Nephron progenitor cell (in vitro differentiated cells): ENCODE measurements around the gene TMSB15C.
"Not testable (repeated sequence)": the region's sequence is repeated elsewhere in the genome, so short reads cannot be mapped to it uniquely, and the experiment has no call there.

Experiments
- DNase-seq: peaks from one replicate; pipeline ENCODE4 v3.0.0; 2021
- H3K27ac Mint-ChIP-seq: 2 replicates; pipeline ENCODE4 v1.8.0; 2021; ENCODE audit warnings: mild to moderate bottlenecking, moderate library complexity, mixed read lengths
- H3K27me3 Mint-ChIP-seq: 2 replicates; pipeline ENCODE4 v1.8.0; 2021; ENCODE audit warnings: mild to moderate bottlenecking, low read depth, mixed read lengths; ENCODE audit not compliant: poor library complexity
- H3K36me3 Mint-ChIP-seq: 2 replicates; pipeline ENCODE4 v1.8.0; 2021; ENCODE audit warnings: low read depth, mixed read lengths
- H3K4me1 Mint-ChIP-seq: 2 replicates; pipeline ENCODE4 v1.8.0; 2021; ENCODE audit warnings: mixed read lengths
- H3K4me3 Mint-ChIP-seq: 2 replicates; pipeline ENCODE4 v1.8.0; 2021; ENCODE audit warnings: mild to moderate bottlenecking, moderate library complexity, mixed read lengths
- H3K9me3 Mint-ChIP-seq: 2 replicates; pipeline ENCODE4 v1.8.0; 2021; ENCODE audit warnings: mild to moderate bottlenecking, moderate library complexity, mixed read lengths
- TF ChIP-seq, protein P1 (sequence below): fragments of 200-600 bp; sonication (generic); IDR thresholded peaks from 2 replicates; pipeline ENCODE4 v1.5.0; 2021; ENCODE audit warnings: antibody characterized with exemption

The TMSB15C gene

DNA sequence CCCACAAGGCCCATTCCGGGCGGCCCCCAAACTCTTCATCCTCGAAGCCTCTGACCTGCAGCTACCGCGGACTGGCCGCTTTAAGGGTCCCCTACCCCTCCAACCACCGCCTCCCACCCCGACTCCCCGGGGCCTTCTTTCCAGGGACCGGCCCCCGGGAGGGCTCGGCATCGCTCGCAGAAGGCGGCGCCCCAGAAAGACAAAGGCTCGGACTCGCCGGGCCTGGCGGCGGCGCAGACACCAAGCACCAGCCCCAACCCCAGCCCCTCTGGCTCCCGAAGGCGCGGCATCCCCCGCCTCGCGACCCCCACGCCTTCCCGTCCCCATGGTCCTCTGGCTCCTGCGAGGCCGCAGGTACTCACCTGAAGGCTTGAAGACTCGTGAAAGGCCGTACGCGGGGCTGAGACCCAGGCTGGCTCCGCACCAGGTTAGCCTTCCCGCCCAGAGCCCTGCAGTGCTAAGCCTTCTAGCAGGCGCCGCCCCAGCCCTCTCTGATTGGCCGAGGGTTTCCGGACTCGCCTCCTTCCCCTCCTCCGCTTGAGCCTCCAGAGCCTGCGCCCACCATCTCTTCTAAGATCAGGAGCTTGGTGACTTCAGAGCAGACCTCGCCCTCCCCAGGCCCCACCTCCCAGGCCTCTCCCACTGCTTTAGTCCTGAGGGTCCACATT, at the start of gene TMSB15C:
TMSB15C (minus strand) TSS at position 459 of the 668 bp plus-strand sequence.
- H3K4me1 Mint-ChIP-seq, H3K9me3 Mint-ChIP-seq, DNase-seq, H3K36me3 Mint-ChIP-seq, H3K27ac Mint-ChIP-seq, H3K27me3 Mint-ChIP-seq, H3K4me3 Mint-ChIP-seq: not testable (repeated sequence)

DNA sequence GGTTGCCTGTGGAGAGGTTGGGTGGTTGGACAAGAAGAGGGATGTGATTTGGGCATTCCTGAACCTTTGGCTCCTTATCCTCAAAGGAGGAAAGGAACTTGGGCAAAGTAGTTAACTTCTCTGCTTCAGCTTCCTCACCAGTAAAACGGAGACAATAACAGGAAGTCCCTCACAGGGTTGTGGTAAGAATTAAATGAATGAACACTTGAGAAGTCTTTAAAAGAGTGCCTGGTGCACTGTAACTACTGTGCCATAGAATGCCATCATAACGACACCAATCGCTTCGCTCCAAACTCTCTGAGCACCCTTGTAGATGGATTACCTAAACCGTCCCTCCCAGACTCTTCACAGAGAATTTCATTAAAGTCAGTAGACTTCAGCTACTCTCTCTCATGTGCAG, 46.8 kb upstream of the TMSB15C start:
- no peaks in the 10 kb centered on the region for H3K36me3 Mint-ChIP-seq
- no peaks in the 10 kb centered on the region for H3K27me3 Mint-ChIP-seq
- no peak for DNase-seq
- no peaks in the 10 kb centered on the region for H3K4me1 Mint-ChIP-seq
- TF ChIP-seq, protein P1, sequence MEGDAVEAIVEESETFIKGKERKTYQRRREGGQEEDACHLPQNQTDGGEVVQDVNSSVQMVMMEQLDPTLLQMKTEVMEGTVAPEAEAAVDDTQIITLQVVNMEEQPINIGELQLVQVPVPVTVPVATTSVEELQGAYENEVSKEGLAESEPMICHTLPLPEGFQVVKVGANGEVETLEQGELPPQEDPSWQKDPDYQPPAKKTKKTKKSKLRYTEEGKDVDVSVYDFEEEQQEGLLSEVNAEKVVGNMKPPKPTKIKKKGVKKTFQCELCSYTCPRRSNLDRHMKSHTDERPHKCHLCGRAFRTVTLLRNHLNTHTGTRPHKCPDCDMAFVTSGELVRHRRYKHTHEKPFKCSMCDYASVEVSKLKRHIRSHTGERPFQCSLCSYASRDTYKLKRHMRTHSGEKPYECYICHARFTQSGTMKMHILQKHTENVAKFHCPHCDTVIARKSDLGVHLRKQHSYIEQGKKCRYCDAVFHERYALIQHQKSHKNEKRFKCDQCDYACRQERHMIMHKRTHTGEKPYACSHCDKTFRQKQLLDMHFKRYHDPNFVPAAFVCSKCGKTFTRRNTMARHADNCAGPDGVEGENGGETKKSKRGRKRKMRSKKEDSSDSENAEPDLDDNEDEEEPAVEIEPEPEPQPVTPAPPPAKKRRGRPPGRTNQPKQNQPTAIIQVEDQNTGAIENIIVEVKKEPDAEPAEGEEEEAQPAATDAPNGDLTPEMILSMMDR: no peak
- H3K4me3 Mint-ChIP-seq: no peak overlapping the region
- no peak overlapping the region for H3K27ac Mint-ChIP-seq
- peaks cover 24% of the 10 kb centered on the region for H3K9me3 Mint-ChIP-seq

DNA sequence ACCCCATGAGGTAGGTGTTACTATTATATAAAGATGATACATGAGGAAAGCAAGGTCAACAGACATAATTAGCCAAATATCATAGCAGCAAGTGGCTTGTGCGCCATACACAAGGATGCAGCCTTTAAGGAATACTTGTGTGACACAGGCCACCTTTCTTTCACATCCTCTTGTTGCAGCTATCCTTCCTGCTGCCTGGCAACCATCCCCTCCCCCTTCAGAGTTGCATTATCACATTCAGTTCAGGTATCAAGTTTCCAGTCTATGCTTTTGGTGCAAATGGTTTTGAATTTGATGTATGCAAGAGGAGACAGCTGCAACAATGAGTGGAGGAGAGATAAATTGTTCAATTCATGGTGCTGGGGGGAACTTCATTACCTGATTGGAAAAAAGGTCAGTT, 42.7 kb upstream of the TMSB15C start:
- no peak for DNase-seq
- peaks cover 2% of the 10 kb centered on the region for H3K27me3 Mint-ChIP-seq
- no peak overlapping the region for H3K4me3 Mint-ChIP-seq
- TF ChIP-seq, protein P1: no peak
- peaks cover 14% of the 10 kb centered on the region for H3K4me1 Mint-ChIP-seq
- peaks cover 27% of the 10 kb centered on the region for H3K9me3 Mint-ChIP-seq
- H3K27ac Mint-ChIP-seq: no peak overlapping the region
- no peaks in the 10 kb centered on the region for H3K36me3 Mint-ChIP-seq

DNA sequence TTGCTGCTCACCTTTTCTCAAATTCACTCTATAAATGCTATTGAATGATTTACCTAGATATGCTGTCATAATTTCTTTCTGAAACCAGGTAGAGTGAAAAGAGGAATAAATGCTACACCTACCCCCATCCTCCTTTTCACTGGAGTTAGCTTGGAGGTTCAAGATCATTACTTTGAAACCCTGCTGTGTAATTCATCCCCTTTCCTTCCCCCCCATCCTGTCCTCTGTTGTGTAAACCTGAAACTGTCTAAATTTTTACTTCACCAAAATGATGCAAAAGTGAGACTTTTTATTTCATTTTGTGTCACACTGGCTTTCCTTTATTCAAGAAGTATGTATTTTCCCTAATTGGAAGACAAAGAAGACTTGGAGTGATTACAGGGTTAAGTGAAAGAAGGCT, 41.7 kb upstream of the TMSB15C start:
- Mint-ChIP-seq H3K9me3 (peaks cover 27% of the 10 kb centered on the region), H3K4me3 (no peak overlapping the region), H3K4me1 (peaks cover 20% of the 10 kb centered on the region), H3K36me3 (no peaks in the 10 kb centered on the region), H3K27ac (no peak overlapping the region), H3K27me3 (peaks cover 2% of the 10 kb centered on the region)
- DNase-seq: no peak
- TF ChIP-seq, protein P1: no peak

DNA sequence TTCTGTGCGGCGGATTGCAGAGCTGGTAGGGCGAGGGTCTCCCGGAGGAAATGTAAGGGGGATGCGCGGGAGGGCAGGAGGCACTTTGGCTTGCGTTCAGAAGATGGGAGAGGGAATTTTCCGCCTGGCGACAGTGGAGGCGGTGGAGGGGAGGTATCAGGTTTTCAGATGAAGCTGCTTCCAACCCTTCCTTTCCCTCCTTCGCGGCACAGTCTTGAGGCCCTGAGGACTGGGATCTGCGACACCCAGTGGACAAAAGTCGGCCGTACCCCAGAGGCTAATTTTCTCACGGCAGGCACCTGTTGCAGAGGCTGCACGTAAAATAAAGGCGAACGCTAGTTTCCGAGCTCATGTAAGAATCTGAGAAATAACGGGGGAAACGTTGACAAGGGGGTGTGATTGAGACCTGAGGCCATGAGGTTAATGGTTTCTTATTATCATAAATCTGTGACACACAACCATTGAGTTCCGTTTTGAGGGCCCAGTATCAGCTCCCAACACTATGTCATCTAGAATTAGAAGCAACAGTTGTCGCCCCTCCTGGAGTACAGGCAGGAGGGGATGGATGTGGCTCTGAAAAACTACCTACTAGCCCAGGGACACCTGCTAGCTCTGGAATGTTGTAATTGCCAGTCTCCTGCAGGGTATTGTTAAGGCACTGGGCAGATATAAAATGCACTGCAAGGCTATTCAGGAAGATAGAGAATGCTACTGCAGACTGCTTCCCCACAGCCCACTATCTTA, 37.4 kb upstream of the TMSB15C start:
- H3K27ac Mint-ChIP-seq: peak overlapping the region; percentile 85
- peaks cover 38% of the 10 kb centered on the region for H3K9me3 Mint-ChIP-seq
- DNase-seq: peak; percentile 60
- peaks cover 26% of the 10 kb centered on the region for H3K4me1 Mint-ChIP-seq
- H3K4me3 Mint-ChIP-seq: peak overlapping the region; percentile 90
- H3K36me3 Mint-ChIP-seq: no peaks in the 10 kb centered on the region
- H3K27me3 Mint-ChIP-seq: peaks cover 6% of the 10 kb centered on the region
- TF ChIP-seq, protein P1: peak; percentile 33

DNA sequence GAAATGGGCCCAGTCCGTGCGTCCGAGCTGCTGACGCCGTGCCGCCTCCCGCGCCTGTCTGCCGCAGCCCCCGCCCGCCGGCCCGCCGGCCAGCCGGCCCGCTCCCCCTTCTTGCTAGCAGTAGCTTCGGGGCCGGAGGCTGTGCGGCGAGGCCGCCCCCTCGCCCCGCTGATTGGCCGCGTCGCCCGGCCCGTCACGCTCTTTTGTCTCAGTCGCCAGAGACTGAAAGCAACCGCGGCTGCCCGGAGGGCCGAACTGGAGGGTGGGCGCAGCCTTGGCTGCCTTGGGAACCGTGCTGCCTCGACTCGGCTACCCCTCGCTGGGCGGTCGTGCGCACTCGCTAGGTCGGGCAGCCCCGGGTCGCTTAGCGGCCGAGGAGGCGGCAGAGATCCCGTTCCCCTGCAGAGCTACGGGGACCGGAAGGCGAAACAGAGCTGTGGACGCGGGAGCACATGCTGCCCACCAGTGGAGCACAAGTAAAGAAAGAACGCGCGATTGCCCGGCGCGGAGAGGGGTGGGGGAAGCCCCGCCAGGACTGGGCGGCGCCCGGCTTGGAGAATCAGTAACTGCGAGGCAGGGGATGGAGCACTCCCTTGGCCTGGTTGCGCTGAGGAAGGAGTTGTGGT, 36.4 kb upstream of the TMSB15C start, which contains the start of gene ZCCHC18:
ZCCHC18 (plus strand) TSS at position 198 of the 626 bp plus-strand sequence. CDS start 1,589 bp downstream, outside the sequence.
- peak; percentile 78 for DNase-seq
- Mint-ChIP-seq H3K9me3 (peaks cover 30% of the 10 kb centered on the region), H3K27me3 (peaks cover 6% of the 10 kb centered on the region), H3K4me3 (peak within 1 kb of the TSS; percentile 90), H3K4me1 (peaks cover 26% of the 10 kb centered on the region), H3K36me3 (no peaks in the 10 kb centered on the region), H3K27ac (peak within 1 kb of the TSS; percentile 93)
- TF ChIP-seq, protein P1: no peak

DNA sequence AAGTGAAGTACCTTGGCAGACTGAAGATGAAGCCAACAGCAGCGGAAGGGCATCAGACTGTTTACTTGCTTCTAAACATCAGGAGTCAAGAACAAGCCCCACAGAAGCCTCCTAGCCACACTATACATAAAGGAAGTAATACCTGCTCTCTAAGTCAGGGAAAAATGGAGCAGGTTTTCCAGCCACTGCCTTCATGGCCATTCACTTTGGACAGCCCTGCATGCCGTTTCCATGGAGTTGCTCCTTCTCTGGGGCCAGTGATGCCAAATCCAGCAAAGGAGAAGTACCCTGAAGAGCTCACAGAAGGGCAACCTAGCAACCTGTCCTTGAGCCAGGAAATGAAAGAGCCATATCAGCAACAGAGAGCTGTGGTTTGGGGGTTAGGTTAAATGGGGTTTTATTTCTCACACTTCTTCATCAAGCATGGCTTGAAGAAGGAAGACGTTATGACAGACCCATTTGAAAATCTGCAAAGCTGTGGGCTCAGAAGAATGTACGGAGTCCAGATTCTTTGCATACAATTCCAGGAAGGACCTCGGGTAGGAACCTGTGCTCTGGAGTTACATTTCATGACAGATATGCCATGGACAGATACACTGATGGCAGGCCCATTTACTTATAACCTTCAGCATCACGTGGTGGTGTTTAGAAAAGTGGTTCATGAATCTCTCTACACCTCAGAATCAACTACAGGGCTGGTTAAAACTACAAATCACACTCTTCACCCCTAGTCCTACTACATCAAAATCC, 34.6 kb upstream of the TMSB15C start:
- peaks cover 26% of the 10 kb centered on the region for H3K4me1 Mint-ChIP-seq

More for the DNA sequence above, 34.6 kb upstream of the TMSB15C start:
- H3K27ac Mint-ChIP-seq, H3K36me3 Mint-ChIP-seq, H3K4me3 Mint-ChIP-seq, H3K27me3 Mint-ChIP-seq, DNase-seq: not testable (repeated sequence)
- H3K9me3 Mint-ChIP-seq: peaks cover 26% of the 10 kb centered on the region
